Suppressor macrophage treated with lipopolysaccharide for 1 hour (primary cell): ENCODE results near the gene LYZL1.
"Not testable (repeated sequence)": the region's sequence is repeated elsewhere in the genome, so short reads cannot be mapped to it uniquely, and the experiment has no call there.

Experiments used
- DNase-seq, 3 donors: peaks; one replicate each; pipeline ENCODE4 v3.0.0-alpha.2; 2020 to 2022

The LYZL1 gene

DNA sequence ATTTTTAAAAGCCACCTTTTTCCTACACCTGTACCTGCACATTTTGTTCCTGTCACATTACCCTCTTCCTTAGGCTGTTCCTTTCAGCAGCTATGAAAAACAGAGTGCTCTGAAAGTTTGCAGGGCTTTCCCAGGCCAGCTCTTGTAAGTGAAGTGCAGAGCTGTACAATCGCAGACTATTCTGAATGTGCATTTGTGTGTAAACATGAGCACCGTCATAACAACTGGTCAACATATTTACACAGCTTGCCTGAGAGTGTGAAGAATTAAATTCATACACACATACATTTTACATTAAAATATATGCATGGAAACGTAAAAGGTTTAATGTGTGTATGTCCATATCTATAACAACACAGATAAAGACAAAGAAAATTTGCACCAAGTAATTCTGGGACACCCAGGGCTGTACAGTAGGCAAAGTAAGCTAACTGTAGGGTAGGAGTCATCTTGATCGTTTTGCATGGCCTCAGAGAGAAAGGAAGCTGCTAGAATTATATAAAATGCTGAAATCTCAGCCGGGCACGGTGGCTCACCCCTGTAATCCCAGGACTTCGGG is 23.6 kb upstream of the LYZL1 start:
- no peak for DNase-seq

DNA sequence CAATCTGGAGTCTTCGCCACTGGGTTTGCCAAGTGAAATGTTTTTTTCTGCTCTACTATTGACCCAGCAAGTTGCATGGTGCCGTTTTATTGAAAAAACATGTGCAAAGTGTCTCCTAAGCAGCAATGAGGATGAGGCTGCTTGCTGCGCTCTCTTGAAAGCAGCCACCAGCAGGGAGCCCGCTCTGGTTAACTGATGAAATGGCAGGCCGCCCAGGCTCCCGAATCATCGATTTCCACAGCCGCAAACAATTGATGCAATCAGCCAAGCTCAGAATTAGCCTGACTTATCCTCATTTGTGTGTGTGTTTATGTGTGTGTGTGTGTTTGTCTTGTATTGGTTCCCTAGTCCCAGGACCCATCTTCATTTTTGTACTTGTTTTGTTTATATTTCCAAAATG is 22.2 kb upstream of the LYZL1 start:
- DNase-seq: no peak

DNA sequence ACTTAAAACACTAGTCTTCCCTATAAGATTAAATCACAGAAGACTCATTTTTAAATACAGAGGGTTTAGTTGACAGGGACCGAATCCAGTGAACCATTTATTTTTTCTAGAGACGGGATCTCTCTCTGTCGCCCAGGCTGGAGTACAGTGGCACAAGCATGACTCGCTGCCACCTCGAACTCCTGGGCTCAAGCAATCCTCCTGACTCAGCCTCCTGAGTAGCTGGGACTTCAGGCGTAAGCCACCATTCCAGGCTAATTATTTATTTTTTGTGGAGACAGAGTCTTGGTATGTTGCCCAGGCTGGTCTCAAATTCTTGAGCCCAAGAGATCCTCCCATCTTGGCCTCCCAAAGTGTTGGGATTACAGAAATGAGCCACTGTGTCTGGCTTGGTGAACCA is 20.9 kb upstream of the LYZL1 start:
- DNase-seq: no peak

DNA sequence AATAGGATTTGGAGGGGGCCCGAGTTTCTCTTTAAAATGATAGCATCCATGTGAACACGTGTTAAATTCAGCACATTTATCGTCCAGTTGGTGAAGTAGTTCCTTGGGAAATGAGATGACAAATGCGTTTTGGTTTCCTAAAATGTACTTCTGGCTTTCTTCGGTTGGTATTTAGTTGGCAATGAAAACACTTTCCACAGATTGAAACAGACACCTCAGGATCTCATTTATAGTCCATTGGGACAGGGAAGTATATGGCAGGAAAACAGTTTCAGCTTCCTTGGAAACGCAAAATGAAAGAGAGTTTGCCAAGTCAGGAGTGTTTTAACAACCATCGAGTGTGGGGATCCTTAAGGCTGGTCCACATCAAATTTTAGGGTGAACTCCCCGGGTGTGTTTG is 19.4 kb upstream of the LYZL1 start:
- DNase-seq: no peak

DNA sequence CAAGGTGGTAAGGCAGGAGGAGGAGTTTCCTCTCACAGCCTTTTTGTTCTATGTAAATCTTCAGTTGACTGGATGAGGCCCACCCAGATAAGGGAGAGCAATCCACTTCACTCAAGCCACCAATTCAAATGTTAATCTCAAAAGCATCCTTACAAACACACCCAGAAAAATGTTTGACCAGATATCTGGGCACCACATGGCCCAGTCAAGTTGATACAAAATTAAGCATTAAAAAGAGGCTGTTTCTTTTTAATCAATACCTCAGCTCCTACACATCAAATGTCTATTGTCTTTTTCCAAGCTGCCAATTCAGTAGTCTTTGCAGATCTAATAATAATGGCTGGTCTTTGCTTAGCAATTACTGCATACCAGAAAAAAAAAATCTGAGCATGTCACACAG is 18.0 kb upstream of the LYZL1 start:
- DNase-seq: no peak

DNA sequence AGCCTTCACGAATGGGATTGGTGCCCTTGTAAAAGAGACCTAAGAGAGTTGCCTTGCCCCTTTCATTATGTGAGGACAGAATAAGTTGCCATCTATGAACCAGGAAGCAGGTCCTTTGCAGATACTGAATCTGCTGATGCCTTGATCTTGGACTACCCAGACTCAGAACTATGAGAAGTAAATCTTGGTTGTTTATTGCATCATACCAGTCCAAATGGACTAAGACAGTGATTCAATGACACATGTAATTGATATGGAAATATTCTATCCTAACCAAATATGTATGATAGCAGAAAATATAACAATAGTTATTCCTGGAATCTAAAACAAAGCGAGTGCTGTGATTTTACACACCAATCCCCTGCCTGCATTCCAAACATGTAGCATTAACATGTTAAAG is 17.0 kb upstream of the LYZL1 start:
- no peak for DNase-seq

DNA sequence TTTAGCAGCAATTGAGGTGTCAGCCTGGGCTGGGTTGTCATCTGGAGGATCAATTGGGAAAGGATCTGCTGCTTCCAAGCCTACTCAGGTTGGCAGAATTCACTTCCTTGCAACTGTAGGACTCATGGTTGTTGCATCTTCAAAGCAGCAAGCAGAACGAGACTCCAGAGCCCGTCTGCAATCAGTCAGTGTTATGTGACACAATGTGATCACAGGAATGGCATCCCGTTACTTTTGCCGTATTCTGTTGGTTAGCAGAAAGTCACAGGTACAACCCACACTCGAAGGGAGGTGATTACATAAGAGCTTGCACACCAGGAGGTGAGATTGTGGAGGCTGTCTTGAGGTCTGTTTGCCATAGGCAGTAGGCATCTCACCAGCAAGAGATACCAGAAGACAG is 15.4 kb upstream of the LYZL1 start:
- no peak for DNase-seq

DNA sequence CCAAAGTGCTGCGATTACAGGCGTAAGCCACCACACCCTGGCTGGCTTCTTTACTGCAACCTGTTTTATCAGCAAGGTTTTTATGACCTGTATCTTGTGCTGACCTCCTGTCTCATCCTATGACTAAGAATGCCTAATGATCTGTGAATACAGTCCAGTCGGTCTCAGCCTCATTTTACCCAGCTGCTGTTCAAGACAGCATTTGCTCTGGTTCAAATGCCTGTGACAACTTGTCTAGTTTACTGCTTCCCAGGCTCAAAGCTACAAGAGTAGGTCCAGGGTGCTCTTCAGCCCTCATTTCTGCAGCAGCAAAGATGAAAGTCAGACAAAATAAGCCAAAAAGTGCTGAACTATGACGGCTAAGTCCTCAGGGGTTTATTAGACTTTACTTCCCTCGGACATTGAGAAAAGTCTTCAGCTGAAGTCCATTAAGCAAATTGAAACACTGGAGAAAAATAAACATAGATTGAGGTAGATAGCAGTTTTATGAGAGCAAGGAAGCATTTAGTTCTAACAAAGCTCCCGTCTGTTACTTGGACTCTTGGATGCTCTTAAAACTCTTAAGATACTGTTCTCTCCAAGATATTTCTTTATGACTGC is 12.5 kb upstream of the LYZL1 start:
- no peak for DNase-seq

DNA sequence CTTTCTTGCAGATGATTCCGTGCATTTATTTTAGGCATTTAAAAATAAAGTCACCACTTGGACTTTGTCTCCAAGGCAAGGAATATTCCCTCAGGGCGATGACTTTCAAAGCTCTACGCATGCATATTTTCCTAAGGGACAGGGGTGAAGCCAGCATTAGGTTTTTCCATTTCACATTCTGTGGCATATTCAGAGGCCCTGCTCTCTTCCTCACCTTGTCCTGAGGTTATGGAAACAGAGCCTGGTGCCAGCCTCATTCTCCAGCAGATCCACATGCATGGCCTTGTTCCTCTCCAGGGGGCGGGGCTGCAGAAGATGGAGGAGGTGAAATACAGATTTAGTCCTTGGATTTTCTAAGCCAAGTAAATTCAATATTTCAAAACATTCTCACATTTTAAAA is 11.6 kb upstream of the LYZL1 start:
- DNase-seq: no peak

DNA sequence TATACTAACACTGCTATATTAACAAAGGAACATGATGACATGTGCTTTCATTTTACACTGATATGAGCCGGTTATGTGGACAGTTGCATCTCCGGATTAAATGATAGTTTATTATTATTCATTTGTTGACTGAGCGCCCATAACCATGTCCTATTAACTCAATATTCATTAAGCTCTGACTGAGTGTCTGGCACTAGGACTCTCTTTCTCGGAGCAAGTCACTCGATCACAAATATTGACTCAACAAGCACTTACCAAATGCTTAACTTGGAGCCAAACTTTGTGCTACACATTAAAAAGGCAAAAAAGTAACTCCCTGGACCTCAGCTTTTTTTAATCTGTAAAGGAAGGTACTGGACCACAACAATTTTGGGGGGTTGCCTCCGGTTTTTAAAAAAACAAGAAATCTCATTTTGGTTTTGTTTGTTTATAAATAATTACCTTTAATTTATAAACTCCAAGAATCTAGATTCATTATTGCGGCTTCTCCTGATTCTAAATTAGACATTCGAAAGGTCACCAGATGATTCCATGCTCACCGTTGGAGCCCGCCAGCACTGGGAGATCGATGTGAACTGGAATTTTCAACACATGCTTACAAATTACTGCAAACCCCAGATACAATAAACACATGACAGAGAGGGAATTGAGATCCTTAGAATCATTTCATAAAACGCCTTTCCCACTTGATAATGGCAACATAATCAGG is 8.9 kb upstream of the LYZL1 start:
- DNase-seq: no peak

DNA sequence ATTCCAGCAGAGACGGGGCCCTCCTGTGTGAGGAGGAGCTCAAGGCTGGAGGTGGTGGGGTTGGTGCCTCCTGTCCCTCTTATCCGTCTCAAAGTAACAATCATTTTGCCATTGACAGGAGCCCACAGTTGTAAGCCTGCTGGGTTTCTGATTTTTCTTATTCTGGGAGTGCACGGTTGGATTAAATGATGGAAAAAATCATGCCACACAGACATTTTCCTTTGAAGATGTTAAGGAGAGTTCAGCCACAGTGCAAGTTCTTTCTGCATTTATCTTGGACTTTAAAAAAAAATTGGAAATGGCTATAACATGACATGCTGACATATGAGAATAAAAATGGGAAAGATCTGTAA is 8.4 kb upstream of the LYZL1 start:
- DNase-seq: no peak

DNA sequence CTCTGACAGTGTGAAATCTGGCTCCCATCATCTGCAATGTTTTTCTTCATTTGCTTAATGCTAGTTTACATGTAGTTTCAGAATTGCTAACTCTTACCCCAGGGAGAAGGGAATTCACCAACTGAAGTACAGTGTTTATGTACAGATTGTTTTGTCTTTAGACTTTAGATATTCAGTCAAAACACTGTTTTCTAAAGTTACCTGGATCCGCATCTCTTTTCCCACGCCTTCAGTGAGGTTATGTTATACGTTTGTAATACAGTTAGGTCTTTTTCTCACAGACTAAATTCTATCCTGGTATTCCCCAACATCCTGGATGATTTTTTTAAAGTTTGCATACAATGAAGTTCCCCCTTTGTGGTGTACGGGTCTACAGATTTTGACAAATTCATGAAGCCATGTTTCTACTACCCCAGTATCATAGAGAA is 3.2 kb upstream of the LYZL1 start:
- DNase-seq: no peak

DNA sequence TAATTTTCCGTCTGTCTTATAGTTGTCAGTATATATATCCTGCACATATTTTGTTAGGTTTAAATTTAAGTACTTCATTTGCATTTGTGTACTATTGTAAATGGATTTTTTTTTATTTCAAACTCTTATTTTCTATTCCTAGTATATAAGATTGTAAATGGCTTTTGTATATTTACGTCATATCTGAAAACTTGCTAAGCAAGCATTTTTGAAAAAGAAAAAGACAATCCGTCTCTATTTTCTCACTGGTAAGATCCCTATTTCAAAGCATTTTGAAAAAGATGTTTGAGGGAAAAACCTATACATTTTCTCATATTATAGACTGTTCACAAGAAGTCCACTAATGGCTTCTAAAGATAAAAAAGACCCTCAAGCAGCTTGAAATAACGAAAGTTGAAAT is 1.2 kb upstream of the LYZL1 start:
- no peak for DNase-seq

DNA sequence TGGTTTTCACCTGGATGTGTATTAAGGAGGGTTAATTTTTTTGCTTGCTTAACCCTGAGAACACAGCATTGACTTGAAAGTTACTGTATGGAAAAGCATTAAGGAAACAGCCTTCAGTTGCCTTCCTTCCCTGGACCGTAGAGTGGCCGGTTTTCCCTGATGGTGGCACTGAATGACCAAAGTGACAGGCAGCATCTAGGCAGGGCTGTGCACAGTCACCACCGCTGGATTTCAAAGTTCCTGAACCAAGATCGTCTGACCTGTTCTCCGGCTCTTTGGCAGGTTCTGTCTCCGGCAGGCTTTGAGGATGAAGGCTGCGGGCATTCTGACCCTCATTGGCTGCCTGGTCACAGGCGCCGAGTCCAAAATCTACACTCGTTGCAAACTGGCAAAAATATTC is 2.7 kb downstream of the LYZL1 start:
- DNase-seq: not testable (repeated sequence)

DNA sequence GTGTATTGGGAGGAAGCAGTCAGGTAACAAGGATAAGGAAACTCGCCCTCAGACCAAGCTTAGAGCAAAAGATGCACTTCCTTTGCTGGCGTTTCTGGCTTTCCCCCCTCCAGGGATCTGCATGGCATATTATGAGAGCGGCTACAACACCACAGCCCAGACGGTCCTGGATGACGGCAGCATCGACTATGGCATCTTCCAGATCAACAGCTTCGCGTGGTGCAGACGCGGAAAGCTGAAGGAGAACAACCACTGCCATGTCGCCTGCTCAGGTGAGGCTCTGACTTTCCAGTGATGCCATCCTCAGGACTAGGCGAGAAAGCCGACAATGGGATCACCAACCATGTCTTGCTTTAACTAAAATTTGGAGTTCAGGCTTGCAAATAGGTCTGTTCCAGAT is 3.5 kb downstream of the LYZL1 start:
- not testable (repeated sequence) for DNase-seq

DNA sequence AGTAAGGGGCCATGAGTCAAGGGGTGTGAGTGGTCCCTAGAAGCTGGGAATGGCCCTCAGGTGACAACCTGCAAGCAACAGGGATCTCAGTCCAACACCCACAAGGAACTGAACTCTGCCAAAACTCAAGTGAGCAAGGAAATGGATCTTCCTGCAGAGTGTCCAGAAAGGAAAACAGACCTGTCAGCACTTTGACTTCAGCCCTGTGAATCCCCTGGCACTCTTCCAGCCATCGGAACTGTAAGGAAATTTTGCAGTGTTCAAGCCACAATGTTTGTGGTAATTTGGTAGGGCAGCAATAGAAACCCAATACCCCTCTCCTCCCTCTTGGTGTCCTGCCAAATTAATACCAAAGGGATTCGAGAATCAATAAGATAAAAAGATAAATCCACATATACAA is 6.9 kb downstream of the LYZL1 start:
- DNase-seq: peak; percentile 34 to 54 (median 52)

DNA sequence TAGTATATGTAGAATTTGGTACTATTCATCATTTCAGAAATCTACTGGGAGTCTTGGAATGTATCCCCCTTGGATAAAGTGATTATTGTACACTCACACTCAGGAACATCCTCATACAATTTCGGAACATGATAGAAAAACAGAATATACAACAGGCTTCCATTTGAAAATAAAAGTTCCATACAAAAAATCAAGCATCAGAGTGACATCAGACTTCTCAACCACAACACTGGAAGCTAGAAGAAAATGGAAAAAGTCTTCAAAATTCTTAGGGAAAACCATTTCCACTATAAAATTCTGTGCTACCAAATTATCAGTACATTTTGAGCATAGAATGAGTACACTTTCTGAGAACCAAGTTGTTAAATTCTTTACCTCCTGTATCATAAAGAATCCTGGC is 8.8 kb downstream of the LYZL1 start:
- no peak for DNase-seq

DNA sequence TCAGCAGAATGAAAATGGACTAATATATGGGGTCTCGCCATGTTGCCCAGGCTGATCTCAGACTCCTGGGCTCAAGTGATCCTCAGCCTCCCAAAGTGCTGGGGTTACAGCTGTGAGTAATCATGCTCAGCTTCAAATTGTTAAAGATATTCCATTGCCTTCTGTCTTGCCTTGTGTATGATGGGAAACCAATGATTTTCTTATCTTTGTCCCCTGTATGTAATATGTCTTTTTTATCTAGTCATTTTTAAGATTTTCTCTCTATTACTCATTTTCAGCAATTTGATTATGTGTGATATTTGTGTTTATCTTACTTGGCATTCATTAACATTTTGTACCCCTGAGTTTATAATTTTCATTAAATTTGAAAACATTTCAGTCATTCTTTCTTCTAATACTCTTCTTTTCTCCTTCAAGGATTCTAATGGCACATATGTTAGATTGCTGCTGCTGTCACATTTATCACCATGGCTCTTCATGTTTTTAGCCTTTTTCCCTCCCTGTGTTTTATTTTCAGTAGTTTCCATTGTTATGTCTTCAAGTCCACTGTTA is 12.6 kb downstream of the LYZL1 start:
- DNase-seq: no peak

DNA sequence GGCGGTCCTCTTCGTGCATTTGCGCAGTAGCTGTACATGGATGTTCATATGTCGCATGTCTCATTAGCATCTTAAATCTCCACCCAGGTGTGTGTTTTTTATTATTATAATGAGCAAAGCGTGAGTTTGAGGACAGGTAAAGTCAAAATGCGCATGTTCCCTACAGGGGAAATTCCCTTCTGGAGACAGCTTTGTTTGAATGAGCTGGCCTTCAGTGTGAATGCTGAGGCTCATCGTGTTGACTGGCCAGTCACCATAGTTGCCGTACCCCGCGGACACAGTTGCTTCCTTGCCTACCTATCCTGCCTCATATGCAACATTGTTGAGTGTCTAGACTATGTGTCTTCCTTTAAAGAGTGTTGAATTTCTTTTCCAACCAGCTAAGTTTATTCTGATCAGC is 13.6 kb downstream of the LYZL1 start:
- no peak for DNase-seq

DNA sequence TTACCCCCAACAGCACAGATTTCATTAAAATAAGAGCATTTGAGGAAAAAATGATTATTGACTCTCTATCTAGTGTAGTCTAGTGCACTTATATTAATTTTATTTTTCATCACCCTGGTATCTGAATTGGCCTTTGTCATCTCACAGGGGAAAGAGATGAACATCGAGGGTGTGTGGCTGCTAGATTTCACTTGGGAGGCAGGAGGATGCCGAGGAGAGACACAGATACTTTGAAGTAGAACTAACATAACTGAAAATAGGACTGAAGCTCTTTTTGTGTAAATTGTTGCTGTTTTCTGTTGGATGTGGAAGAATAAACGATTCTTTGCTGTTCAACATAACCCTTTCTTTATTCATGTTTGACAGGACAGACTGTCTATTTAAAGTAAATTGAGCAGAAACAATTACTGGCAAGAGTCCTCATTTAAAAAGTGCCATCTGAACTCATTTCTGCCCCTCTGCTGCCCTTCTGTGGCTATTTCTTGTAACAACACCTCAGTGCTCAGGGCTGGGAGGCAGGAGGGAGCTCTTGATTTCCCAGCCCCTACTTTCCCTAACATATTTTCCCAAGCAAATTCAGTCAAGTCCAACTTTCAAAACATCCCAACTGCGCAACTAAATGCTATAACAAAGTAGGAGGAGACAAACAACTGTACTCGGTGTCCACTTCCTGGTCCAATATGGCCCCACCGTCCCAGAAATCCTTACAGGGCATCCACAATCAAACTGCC is 15.6 kb downstream of the LYZL1 start:
- DNase-seq: peak; percentile 57 to 68 (median 62)

DNA sequence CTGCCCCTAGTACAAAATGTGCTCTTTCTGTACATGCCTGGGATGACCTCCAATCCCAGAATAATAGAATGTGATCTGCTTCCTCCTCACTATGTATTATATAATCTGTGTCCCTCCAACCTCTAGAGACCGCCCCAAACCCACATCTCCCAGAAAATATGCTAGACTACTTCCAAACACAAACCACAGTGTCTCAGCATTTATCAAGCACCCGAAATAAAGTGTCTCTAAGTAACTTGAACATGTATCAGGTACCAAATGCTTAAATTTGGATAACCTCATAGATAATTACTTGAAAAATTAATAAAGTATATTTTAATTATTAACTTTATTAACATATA is 16.1 kb downstream of the LYZL1 start:
- DNase-seq: no peak

DNA sequence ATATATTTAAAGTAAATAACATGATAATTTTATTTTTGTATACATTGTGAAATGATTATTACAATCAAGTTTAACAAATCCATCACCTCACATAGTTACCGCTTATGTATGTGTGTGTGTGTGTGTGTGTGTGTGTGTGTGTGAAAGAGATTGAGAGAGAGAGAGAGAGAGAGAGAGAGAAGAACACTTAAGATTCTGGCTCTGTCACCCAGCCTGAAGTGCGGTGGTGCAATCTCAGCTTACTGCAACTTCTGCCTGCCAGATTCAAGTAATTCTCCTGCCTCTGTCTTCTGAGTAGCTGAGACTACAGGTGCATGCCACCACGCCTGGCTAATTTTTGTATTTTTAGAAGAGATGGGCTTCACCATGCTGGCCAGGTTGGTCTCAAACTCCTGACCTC is 17.8 kb downstream of the LYZL1 start:
- DNase-seq: no peak

DNA sequence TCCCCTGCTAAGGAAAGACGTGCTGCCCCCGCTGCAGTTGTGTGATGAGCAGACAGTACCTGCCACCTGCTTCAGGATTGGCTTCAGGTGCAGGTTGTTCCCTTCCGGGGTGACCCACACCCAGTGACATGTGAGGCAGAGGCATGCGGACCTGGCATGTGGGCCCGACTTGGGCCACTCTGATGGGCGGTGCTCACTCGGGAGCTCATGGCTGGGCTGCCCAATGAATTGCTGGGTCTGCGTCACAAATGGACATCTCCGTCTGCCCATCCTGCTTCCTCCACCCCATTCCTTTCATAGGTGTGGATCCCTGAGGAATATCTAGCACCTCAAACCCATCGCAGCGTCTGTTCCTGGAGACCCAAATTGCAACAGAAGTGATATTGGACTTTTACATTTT is 19.3 kb downstream of the LYZL1 start:
- not testable (repeated sequence) for DNase-seq

DNA sequence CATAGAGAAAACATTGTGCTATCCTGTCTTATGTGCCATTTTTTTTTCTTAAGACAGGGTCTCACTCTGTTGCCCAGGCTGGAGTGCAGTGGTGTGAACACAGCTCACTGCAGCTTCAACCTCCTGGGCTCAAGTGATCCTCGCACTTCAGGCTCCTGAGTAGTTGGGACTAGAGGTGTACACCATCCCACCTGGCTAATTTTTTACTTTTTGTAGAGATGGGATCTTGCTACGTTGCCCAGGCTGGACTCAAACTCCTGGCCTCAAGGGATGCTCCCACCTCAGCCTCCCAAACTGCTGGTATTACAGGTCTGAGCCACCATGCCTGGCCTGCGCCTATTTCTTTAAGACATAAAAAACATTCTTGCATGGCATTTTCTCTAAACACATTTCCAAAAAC is 20.6 kb downstream of the LYZL1 start:
- DNase-seq: no peak
